ENCODE measurements around the gene OR4C6.

Gene OR4C6

DNA sequence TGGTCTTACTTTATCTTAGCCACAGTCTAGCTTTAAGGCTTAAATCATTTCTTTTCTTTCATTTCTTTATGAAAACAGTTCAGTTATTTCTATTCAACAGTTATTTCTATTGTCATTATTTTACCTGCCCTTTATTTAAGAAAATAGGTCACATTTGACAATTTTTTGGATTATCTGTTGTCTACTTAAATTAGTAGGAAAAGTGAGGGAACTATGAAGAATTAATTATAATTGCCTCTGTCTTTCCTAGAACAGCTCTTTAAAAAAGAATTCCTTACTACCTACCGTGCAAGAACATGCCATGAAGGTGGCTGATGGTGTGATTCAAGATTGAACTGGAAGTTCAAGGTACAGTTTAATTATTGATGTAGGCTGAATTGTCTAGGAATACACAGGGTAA is at the start of gene OR4C6:
Gene OR4C6, plus strand, starts transcription at position 301 of the 400 bp plus-strand sequence. CDS start 2,966 bp downstream, outside the sequence.
- DNase-seq (ENCODE audit: low read depth): no peak

DNA sequence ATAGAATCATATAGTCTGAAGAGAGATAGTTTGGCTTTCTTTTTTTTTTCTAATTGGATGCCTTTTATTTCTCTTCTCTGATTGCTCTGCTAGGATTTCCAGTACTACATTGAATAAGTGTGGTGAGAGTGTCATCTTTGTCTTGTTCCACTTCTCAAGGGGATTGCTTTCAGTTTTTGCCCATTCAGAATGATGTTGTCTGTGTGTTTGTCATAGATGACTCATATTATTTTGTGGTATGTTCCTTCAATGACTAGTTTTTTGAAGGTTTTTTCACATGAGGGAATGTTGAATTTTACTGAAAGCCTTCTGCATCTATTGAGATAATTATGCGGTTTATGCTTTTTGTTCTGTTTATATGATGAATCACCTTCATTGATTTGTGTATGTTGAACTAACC is 37.5 kb upstream of the OR4C6 start:
- DNase-seq (ENCODE audit: low read depth): no peak

DNA sequence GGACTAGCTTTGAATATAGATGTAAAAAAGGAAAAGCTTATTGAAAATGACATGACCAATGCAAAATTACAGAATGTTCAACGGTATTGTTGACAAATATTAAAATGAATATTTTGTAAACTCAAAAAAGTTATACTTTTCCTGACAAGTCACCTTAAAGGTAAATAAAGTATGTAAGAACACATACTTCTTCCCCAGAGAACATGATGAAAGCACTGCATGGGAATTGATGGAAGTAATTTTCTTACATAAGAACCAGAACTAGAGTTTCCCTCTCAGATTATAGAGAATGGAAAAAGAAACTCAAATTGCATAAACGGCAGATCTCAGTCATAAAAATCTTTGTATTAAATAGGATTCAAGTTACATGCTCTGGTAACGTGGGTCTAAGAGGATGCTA is 27.2 kb upstream of the OR4C6 start, which contains the start of gene OR4P4:
Gene OR4P4, plus strand, starts transcription at position 301 of the 400 bp plus-strand sequence.
- no peak for DNase-seq (ENCODE audit: low read depth)

DNA sequence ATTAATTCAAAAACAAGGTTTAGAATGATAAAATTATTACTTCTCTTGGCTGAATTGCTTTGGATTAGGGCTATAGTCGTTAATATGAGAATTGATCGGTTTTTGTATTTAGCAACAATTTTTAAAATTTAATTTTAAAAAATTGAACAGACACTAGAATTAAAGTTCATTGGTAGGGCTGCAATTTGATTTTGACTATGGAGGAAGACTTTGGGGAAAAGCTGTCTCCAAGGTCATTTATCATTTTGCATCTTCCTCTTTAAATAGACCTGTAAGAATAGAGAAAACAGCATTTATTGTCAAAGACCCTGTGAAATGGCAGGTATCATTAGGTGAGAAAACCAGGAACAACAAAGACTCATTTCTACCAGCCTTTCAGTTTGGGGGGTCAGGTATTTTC is 14.0 kb upstream of the OR4C6 start, which contains the start of gene OR4S2:
Gene OR4S2, plus strand, starts transcription at position 301 of the 400 bp plus-strand sequence. CDS start 2,577 bp downstream, outside the sequence.
- no peak for DNase-seq (ENCODE audit: low read depth)

DNA sequence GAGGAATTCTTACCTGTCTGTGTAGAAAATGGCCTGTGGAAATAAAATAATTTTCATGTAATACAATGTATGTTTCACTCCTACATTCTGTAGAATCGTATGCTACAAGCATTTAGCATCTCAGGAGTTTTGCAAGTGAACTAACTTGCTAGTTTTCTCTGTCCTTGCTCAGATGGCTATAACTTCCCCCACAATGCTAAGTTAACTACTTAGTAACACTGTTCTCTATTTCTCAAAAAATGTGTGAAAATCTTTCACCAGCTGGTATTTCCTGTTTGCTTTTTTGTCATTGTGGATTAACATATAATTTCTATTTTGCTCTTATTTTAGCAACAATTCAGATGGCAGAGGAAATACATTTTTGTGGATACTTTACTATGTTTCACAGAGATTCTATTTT is 9.4 kb upstream of the OR4C6 start:
- DNase-seq (ENCODE audit: low read depth): no peak

DNA sequence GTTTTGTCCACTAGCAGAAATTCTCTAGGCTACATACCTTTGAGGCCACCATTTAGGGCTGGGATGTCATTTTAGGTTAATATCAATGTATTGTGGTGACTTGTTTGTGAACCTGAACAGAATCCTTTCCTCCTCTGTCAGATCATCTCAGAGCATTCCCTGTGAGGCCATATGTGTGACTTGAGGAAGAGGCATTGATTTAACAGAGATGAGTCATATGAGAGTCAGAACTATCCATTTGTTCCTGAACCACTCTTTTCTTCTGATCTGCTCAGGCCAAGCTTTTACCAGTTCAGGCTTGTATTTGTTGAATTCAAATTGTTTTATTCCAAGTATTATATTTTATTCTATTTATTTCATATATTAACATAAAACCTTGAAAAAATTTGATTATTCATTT is 6.9 kb upstream of the OR4C6 start:
- no peak for DNase-seq (ENCODE audit: low read depth)

DNA sequence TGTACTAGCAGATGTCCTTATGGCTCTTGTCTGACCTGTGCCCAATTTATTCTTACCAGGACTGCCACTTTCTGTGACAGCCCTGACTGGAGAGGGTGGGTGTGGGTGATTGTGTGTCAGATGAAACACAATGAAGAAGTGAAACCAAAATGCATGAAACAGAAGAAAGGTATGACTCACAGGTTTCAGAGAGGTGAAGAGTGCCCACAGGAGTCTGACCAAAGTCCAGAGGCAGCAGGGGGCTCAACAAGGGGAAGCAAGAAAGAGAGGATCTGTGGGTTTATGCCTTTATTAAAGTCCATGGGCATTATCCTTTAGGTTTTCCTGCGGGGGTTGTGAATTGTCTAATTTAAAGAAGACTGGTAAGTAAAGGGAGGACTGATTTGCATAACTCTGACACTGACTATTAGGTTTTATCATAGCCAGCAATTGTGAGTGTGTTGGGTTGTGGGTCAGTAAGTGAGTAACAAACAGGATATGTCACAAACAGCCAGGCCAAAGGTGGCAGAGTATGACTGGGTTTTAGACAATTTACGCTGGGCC is 3.9 kb upstream of the OR4C6 start:
- DNase-seq (ENCODE audit: low read depth): no peak

DNA sequence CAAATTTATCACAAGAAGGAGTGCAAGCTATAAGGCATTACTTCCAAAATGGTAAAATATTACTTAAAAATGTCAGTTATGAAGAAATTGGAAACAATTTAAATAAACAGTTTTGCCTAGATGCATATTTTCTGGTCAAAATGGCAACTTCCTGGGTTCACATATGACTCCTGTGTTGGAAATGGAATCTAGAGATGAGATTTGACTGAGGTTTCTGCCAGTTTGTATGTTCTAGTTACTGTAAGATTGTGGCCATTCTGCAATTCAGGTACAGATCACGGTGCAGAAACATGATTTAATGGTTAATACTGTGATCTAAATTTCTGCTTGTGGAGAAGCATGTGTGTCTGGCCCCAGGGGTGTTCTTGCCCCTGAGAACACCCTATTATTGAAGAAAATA is 3.4 kb upstream of the OR4C6 start:
- DNase-seq (ENCODE audit: low read depth): no peak

DNA sequence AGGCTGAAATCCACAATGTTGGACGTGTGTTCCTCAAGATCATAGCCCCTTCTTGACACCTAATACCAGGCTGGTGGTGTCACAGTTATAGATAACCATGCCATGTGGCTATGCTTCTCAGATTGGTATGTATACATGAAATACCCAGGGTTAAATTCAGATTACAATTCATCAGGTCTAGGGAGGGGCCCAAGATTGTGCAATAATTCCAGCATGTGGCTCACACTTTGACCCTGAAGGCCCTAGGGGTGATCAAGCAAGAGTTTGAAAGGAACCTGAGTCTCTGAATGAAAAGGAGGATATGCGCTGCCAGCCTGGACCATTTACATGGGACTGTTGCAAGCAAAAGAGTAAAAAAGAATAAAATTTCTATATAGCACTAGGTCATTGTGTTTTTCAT is 7.4 kb downstream of the OR4C6 start:
- DNase-seq (ENCODE audit: low read depth): no peak

DNA sequence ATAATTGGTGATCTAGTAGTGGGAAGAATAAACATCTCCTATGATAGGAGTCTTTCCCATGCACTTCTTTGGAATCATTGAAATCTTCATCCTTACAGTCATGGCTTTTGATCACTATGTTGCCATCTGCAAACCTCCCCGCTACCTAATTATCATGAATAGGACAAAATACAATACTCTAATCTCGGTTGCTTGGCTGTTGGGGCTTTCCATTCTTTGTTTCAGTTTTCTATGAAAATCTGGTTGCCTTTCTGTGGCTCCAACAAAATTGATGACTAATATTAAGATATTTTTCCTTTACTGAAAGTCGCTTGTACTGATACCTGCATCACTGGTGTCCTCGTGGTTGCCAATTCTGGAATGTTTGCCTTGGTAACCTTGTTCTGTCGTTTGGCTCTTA is 11.9 kb downstream of the OR4C6 start:
- no peak for DNase-seq (ENCODE audit: low read depth)

DNA sequence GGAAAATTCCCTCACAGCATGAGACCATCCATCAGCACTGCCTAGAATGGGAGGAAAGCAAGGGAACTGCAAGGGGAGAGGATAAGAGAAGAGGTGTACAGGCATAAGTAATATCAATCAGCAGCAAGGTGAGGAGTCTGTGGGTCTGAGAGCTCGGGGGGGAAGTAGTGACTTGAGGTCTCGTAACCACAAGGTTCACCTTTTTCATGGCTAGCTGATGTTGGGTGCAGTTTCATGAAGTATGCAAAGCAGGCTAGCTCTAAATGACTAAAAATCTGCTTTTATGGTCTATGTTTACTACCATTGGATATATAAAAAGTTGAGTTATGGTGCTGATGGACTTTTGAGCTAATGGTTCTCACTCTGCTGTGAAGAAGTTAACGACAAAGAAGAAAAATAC is 35.8 kb downstream of the OR4C6 start:
- no peak for DNase-seq (ENCODE audit: low read depth)

DNA sequence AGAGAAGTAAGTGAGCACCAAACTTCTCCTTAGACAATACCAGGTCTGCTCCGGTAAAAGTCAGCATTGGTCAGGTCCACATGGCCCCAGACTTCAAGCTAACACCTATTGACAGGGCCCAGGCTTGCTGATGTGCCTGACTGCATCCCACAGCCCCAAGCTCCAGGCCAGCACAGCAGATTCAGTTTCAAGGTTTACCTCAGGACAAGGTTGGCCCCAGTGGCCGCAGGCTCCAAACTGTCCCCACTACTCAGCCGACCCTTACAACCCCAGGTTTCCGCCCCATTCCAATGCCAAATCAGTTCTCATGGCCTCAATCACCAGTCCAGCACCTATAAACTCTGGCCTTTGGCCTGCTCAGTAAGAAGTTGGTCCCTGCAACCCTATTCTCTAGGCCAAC is 39.4 kb downstream of the OR4C6 start:
- no peak for DNase-seq (ENCODE audit: low read depth)

DNA sequence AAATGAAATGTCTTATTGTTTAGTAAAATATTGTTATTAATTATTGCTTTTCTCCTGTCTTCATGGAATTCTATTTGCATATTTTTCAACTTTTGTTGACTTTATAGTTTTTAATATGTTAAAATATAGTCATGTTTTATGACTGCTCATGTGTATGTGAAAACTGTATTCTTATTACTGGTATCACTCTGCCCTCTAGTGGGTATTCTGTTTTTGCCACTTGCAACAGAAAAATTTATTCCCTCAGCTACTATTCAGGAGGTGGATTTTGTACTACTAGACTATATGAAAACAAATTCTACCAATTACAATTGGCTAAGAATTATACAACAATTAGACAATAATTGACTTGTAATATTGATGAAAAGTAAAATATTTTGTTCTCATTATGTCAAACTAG is 45.0 kb downstream of the OR4C6 start:
- DNase-seq (ENCODE audit: low read depth): no peak

DNA sequence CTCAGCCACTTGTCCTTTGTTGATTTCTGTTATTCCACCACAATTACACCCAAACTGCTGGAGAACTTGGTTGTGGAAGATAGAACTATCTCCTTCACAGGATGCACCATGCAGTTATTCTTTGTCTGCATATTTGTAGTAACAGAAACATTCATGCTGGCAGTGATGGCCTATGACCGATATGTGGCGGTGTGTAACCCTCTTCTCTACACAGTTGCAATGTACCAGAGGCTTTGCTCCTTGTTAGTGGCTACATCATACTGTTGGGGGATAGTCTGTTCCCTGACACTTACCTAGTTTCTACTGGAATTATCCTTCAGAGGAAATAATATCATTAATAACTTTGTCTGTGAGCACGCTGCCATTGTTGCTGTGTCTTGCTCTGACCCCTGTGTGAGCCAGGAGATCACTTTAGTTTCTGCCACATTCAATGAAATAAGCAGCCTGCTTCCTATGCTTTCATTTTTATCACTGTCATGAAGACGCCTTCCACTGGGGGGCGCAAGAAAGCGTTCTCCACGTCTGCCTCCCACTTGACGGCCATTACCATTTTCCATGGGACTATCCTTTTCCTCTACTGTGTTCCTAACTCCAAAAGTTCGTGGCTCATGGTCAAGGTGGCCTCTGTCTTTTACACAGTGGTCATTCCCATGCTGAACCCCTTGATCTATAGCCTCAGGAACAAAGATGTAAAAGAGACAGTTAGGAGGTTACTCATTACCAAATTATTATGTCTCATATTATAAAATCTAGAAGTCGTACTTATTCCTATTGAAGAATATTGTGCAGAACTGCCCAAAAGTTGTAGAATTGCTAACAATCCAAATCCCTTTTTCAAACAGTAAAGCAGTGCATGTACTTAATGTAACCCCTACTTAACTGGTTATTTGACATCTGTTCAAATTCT is 53.2 kb downstream of the OR4C6 start:
- DNase-seq (ENCODE audit: low read depth): no peak

Measured in stimulated activated CD8-positive, alpha-beta memory T cell treated with anti-CD3 and anti-CD28 coated beads, Interleukin-4, amount 100 ng/mL, for 24 hours (primary cell).